Measurements from ENCODE around the gene CREB5. TPM values are rescaled to one million over a fixed set of nuclear protein-coding genes. Genes with fewer than 3 reads are reported as not detected.

The CREB5 gene
- total RNA-seq, 2 donors from 2014 or later, result 0.72 TPM; not detected in 1

DNA sequence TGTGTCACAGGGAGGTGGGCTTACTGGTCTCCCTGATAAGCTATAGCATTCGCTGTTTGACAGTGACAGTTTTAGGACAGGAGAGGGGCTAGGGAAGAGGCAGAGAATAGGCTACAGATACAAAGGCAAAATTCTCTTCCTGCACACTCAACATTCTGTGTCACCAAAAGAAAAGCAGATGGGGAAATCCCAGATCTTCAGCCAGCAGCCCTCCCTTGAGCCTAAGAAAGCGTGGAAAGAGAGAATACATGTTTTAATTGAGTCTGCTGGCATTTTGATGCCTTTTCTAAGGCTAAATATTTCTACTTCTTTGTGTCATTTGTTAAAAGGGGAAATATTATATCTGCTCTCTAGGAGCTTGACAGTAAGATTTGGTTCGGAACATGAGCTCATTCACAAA lies 298.8 kb downstream of the CREB5 start:
- Mint-ChIP-seq H3K9me3 (no peaks in the 10 kb centered on the region), H3K36me3 (no peaks in the 10 kb centered on the region), H3K27ac (no peak overlapping the region)
- DNase-seq (ENCODE audit: low spot score in 2 of 2) (no peak), ATAC-seq (no peak)

DNA sequence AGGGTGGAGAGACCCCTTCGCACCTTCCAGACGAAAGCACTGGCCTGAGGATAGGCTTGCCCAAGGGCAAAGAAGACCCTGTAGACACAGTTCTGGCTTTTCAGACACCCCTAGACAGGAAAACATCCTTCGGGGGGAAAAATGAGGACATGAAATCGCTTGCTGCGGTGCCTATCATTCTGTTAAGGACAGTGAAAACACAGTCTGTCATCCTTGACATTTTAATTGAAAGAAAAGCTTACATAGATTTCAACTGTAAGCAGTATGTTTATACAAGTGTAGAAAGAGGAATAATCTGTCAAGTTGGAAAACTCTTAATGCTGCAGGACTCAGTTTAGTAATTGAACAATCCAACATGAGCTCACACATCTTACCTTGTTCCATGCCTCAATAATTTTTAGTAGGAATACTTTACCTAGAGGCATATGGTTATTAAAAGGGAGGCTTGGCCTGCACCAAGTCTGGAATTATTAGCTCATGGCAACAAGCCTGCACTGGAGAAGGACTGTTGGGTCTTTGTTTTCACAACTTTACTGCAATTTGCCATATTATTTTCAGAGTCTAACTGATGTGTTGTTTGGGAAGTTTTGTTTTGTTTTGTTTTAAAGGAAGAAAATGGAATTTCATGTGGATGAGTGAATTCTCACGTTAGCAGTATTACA lies 302.3 kb downstream of the CREB5 start:
- ATAC-seq (no peak), DNase-seq (ENCODE audit: low spot score in 2 of 2) (no peak)
- Mint-ChIP-seq H3K36me3 (no peaks in the 10 kb centered on the region), H3K9me3 (no peaks in the 10 kb centered on the region), H3K27ac (no peak overlapping the region)

GRCh38 chr7:28717445-28718054 lies 305.2 kb downstream of the CREB5 start:
- DNase-seq (ENCODE audit: low spot score in 2 of 2) (no peak), ATAC-seq (no peak)
- Mint-ChIP-seq H3K36me3 (no peaks in the 10 kb centered on the region), H3K27ac (no peak overlapping the region), H3K9me3 (no peaks in the 10 kb centered on the region)

DNA sequence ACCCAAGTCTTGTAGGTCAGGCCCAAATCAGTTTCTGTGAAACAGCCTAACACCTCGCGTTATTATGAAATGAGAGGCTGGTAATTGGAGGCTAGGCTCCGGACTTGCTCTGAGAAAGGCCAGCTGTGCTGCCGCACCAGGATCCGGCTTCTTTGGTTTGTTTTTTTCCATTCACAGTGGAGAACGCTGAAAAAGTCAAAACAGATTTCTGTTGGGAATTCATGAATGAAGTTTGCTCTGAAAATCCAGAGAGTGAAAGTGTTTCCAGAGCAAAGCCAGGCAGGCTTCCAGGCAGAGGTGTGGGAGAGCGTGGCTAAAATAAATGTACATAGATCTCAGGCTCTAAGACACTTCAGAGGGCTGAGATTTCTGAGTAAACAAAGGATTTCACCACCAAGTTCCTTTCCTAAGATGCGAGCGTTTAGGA lies 305.8 kb downstream of the CREB5 start:
- no peaks in the 10 kb centered on the region for H3K9me3 Mint-ChIP-seq
- no peaks in the 10 kb centered on the region for H3K36me3 Mint-ChIP-seq
- DNase-seq (ENCODE audit: low spot score in 2 of 2), result no peak
- no peak for ATAC-seq
- no peak overlapping the region for H3K27ac Mint-ChIP-seq

DNA sequence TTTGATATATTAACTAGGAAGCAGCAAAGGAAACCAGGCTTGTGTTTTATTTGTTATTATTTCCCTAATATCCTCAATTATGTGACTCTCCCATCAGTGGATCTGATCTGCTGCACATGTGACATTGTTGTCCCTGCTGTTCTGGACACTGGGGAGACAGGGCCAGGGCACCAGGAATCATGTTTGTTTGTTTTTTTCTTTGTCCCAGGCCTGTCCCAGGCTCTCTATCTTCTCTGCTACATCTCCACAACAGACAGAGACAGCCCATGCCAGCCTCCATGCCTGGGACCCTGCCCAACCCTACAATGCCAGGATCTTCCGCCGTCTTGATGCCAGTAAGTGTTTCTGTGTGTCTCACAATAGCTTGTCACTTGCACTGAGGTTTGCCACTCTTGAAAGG lies 306.2 kb downstream of the CREB5 start:
- DNase-seq (ENCODE audit: low spot score in 2 of 2) (no peak), ATAC-seq (no peak)
- no peaks in the 10 kb centered on the region for H3K36me3 Mint-ChIP-seq
- H3K27ac Mint-ChIP-seq, result no peak overlapping the region
- no peaks in the 10 kb centered on the region for H3K9me3 Mint-ChIP-seq

DNA sequence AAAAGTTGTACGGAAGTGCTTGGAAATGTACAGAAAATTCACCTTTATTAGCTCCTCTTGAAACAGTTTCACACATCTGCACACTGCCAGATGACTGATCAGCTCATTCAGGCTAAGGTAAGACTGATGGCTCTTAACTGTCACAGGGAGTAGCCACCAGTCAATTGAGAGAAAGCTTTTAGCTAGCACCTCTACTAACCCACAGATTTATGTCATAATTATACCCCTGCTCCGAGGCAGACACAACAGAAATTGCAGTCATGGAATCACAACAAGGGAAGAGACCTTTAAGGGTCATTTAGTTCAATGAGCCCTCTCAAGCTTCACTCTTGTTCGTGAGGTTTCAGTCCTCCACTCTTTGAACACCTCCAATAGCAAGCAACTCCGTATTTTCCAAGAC lies 310.4 kb downstream of the CREB5 start:
- Mint-ChIP-seq H3K9me3 (no peaks in the 10 kb centered on the region), H3K36me3 (no peaks in the 10 kb centered on the region), H3K27ac (no peak overlapping the region)
- DNase-seq (ENCODE audit: low spot score in 2 of 2) (no peak), ATAC-seq (no peak)

DNA sequence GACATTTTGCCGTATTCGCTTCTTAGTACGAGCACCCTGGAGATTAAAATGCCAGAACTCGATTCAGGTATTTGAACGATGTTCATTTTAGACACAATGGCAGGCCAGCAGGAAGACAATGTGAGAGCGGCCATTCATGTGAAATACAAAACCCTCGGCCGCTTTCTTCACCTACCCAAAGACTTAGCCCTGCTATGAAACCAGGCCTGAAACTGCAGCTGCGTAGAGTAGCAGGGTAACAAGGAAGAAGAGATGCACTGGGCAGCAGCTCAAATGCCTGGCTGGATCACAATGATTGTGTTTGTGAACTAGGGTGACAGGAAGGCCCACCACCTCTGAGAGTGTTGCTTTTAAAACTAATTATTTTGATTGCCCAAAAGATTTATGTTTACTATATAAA lies 311.0 kb downstream of the CREB5 start:
- H3K9me3 Mint-ChIP-seq, result no peaks in the 10 kb centered on the region
- no peak for ATAC-seq

DNA sequence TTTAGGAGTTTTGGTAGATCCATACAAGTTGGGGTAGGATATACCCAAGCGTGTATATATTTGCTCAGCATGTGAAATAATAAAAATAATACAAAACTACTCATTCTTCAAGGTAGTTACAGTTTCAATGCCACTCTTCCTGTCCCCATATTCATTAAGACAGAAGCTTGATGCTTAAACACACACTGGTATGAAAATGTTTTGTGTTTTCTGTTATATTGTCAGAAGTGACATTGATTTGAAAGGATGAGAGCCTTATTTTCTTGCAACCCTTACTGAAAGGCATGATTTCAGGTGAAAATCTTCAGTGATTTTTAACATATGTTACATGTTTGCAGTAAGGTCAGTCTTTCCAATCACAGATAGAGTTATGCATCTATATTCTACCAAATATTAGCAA lies 312.2 kb downstream of the CREB5 start:
- Mint-ChIP-seq H3K36me3 (no peaks in the 10 kb centered on the region), H3K27ac (no peak overlapping the region), H3K9me3 (no peaks in the 10 kb centered on the region)
- ATAC-seq, result no peak
- no peak for DNase-seq (ENCODE audit: low spot score in 2 of 2)

More for the DNA sequence above, 311.0 kb downstream of the CREB5 start:
- no peak for DNase-seq (ENCODE audit: low spot score in 2 of 2)
- Mint-ChIP-seq H3K27ac (no peak overlapping the region), H3K36me3 (no peaks in the 10 kb centered on the region)

DNA sequence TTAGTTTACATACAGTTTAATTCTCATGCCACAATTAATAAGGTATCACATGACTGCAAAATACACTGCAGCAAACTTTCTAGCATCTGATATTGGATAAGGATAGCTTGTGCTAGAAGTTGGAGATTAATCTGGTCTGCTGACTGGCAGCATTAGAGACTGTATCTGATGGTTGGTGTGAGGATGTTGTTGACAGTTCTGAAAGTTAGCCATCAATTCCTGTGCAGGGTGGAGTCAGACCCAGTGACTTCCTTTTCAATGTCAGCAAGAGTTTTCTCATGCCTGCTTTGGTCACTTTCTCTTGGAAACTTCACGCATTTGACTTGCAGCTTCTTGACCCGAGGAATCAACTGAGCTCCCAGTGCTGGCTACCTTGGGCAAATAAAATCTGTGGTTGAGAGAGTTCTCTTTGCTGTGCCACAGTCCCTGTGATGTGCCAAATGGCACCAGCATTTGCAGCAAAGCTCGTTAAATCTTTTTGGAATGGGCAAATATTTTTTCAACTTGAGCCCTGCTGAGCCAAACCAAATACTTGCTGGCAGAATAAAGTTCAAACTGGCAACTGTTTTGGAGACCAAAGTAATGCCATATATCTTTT lies 312.8 kb downstream of the CREB5 start:
- no peaks in the 10 kb centered on the region for H3K9me3 Mint-ChIP-seq
- DNase-seq (ENCODE audit: low spot score in 2 of 2), result no peak
- H3K27ac Mint-ChIP-seq, result no peak overlapping the region
- no peaks in the 10 kb centered on the region for H3K36me3 Mint-ChIP-seq
- ATAC-seq, result no peak

DNA sequence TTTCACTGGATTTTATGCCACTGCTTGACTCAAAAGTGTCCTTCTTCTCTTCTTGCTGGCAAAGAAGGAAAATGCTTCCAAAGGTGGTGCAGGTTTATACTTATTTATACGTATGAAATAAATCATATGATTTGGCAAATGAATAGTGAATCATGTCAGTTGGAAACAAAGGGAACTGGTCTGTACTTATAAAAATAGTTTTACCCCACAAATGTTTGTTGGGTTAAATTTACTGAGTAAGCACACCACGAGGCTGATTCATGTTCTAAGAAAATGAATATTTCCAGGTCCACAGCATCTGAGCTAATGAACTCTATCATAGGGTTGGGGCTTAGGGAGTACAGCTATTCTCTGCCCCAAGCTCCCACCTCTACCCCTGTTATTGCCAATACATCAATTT lies 313.6 kb downstream of the CREB5 start:
- H3K27ac Mint-ChIP-seq, result no peak overlapping the region
- no peak for ATAC-seq
- H3K36me3 Mint-ChIP-seq, result no peaks in the 10 kb centered on the region
- DNase-seq (ENCODE audit: low spot score in 2 of 2), result no peak
- H3K9me3 Mint-ChIP-seq, result no peaks in the 10 kb centered on the region

- Mint-ChIP-seq H3K27ac (no peak overlapping the region), H3K36me3 (no peaks in the 10 kb centered on the region), H3K9me3 (no peaks in the 10 kb centered on the region)
- ATAC-seq (no peak), DNase-seq (ENCODE audit: low spot score in 2 of 2) (no peak)
Measured at GRCh38 chr7:28726555-28726954, 314.2 kb downstream of the CREB5 start.

- no peaks in the 10 kb centered on the region for H3K36me3 Mint-ChIP-seq
- no peak for ATAC-seq
- no peak overlapping the region for H3K27ac Mint-ChIP-seq
- no peaks in the 10 kb centered on the region for H3K9me3 Mint-ChIP-seq
- no peak for DNase-seq (ENCODE audit: low spot score in 2 of 2)
Measured at GRCh38 chr7:28729281-28729680, 317.0 kb downstream of the CREB5 start.

DNA sequence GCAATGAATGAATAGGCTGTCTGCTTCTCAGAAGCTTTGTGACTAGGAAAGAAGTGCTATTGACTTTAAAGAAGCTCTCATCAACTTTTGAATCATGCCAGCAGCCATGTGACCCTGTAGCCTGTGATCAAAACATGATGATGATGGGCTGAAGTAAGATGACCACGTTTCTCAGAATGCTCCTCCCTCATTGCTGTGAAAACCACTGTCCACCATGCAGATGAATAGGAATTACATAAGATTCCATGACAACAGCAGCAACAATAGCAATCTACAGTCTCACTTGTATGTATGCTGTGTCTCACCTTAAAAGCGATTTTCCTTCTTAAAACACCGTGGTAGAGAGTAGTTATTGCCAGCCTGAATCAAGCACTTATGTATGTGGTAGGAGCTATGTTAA lies 317.4 kb downstream of the CREB5 start:
- Mint-ChIP-seq H3K9me3 (no peaks in the 10 kb centered on the region), H3K36me3 (no peaks in the 10 kb centered on the region), H3K27ac (no peak overlapping the region)
- ATAC-seq, result no peak
- DNase-seq (ENCODE audit: low spot score in 2 of 2), result no peak

- Mint-ChIP-seq H3K9me3 (no peaks in the 10 kb centered on the region), H3K36me3 (no peaks in the 10 kb centered on the region), H3K27ac (no peak overlapping the region)
- ATAC-seq, result no peak
- DNase-seq (ENCODE audit: low spot score in 2 of 2), result no peak
Measured at GRCh38 chr7:28731092-28731658, 318.9 kb downstream of the CREB5 start.

- Mint-ChIP-seq H3K27ac (no peak overlapping the region), H3K36me3 (no peaks in the 10 kb centered on the region), H3K9me3 (no peaks in the 10 kb centered on the region)
- DNase-seq (ENCODE audit: low spot score in 2 of 2) (no peak), ATAC-seq (no peak)
Measured at GRCh38 chr7:28732071-28732869, 320.0 kb downstream of the CREB5 start.

GRCh38 chr7:28733035-28733434 lies 320.7 kb downstream of the CREB5 start:
- Mint-ChIP-seq H3K36me3 (no peaks in the 10 kb centered on the region), H3K27ac (no peak overlapping the region), H3K9me3 (no peaks in the 10 kb centered on the region)
- DNase-seq (ENCODE audit: low spot score in 2 of 2), result no peak
- ATAC-seq, result no peak

DNA sequence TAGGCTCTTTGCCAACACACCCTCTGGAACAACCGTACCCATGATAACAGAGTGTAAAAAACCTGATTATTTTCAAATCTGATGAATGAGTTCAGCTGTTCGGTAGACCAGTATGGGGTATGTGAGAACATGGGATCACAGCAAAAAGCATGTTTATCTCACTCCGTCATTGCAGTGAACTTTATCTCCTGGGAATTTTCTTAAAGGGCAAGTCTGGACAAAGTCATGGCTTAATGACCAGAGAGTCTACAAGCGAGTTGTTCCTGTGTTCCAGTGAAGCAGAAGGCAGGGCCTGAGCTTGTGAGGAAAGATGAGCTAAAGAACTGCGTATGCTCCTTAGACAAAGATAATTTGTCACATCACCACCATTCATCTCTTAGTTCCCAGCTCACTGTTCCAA lies 326.1 kb downstream of the CREB5 start:
- Mint-ChIP-seq H3K36me3 (no peaks in the 10 kb centered on the region), H3K9me3 (no peaks in the 10 kb centered on the region), H3K27ac (no peak overlapping the region)
- ATAC-seq, result no peak
- no peak for DNase-seq (ENCODE audit: low spot score in 2 of 2)
